ENCODE results near the gene KCNJ12.
A peak's percentile ranks its signal among the peaks of the same experiment; 100 is the strongest.
"Not testable (repeated sequence)": the region's sequence is repeated elsewhere in the genome, so short reads cannot be mapped to it uniquely, and the experiment has no call there.

The KCNJ12 gene

DNA sequence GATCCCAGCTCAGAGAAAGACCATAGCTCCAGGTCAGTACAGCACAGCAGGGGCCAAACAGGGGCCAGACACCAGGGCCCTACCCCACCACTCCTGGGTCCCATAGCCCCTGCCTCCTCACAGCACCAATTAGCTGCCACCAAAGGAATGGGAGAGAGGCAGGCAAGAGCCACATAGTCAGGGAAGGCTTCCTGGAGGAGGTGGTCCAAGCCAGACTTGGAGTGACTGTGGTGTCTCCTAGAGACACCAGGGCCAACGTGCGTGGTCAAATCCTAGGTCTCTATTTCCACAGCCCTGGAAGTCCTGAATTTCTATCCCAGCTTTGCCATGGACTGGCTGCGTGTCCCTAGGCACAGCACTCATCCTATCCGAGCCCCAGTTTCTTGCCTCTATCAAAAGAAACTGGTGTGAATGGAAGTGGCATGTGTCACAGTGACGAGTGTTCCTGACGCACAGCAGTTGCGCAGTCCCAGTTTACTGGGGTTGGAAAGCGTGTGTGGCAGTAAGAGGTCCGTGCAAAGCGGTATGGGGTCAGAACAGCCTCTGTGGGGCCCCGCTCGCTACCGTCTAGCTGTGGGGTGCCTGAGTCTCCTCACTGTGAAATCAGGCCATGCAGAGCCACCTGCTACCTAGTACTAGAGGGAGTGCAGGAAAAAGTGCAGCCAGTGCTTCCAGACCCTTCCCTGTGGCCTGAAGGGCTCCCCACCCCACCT lies 23.5 kb downstream of the KCNJ12 start:
- TF ChIP-seq, protein P1, sequence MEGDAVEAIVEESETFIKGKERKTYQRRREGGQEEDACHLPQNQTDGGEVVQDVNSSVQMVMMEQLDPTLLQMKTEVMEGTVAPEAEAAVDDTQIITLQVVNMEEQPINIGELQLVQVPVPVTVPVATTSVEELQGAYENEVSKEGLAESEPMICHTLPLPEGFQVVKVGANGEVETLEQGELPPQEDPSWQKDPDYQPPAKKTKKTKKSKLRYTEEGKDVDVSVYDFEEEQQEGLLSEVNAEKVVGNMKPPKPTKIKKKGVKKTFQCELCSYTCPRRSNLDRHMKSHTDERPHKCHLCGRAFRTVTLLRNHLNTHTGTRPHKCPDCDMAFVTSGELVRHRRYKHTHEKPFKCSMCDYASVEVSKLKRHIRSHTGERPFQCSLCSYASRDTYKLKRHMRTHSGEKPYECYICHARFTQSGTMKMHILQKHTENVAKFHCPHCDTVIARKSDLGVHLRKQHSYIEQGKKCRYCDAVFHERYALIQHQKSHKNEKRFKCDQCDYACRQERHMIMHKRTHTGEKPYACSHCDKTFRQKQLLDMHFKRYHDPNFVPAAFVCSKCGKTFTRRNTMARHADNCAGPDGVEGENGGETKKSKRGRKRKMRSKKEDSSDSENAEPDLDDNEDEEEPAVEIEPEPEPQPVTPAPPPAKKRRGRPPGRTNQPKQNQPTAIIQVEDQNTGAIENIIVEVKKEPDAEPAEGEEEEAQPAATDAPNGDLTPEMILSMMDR (IDR thresholded peaks at IDR 0.05; ENCODE audit: low read length, missing control alignments) = no peak
- H3K4me3 ChIP-seq (replicated peaks; ENCODE audit: low read depth, low read length) = no peak overlapping the region
- no peak for DNase-seq (ENCODE audit: low read depth)

DNA sequence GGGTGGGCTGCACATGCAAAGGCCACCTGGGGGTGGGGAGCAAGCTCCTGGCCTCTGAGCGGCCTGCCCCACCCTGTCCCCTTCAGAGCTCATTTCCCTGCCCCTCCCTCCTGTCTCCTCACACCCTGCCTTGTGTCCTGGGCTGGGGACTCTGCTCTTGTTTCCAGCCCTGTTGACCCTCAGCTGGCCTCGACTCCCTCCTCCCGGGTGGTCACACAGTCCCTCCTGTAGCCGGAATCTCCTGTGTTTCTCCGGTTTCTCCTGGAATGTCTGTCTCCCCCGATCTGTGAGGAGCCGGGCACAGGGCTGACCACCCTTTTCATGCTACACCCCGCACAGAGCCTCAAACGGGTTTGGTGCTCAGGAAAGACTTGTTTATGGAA lies 24.0 kb downstream of the KCNJ12 start:
- H3K4me3 ChIP-seq (replicated peaks; ENCODE audit: low read depth, low read length); DNase-seq (ENCODE audit: low read depth): not testable (repeated sequence)

DNA sequence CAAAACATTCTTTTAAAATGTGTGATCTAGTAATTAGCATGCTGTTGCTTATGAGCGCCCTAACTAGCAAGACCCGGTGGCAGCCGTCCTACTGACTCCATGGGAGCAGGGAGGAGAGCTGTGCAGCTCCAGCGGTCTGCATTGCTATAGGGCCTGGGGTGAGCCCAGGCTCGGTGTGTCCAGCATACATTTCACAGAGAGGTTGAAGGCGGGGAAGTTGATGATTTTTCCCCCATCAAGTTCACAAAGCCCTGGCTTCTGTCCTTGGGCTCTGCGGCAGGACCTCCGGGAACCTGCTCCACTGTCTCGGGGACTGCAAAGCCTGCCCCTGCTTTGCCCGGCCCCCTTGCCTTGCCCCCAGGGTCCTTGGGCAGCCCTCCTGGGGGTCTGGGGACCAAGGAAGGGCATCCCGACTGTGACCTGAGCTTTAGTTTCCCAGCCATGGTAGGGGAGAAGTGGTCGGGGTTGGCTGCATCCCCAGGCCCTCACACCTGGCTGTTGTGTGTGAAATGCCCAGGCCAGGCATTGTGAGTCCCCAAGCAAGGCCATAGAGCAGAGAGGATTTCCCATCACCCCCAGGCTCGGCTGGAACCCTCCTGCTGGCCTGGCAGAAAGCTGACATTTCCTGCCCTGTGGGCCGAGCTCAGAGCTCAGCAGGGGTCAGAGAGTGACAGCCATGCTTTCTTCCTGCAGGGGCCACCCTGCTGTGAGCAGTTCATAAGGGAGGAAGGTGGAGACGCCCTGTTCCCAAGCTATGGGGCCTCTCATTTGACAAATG lies 24.8 kb downstream of the KCNJ12 start:
- DNase-seq (ENCODE audit: low read depth) = no peak
- TF ChIP-seq, protein P1 (IDR thresholded peaks at IDR 0.05; ENCODE audit: low read length, missing control alignments) = no peak
- H3K4me3 ChIP-seq (replicated peaks; ENCODE audit: low read depth, low read length) = no peak overlapping the region

DNA sequence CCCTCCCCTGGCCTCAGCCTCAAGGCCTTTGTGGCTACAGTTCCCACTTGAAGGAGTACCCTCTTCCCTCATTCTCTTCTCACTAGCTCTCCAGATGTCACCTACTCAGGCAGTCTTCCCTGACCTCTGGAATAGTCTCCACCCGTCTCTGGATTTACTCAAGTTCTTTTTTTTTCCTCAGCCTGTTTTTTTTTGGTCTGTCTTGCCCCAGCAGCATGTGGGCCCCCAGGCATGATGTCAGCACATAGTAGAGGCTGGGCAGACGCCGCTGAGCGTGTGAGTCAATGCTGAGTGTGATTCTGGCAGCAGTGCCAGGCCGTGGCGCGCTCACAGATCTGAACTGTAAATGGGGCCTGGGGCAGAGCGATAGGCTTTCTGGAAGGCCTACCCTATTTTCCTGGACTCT lies 26.0 kb downstream of the KCNJ12 start:
- peak; percentile 84 for DNase-seq (ENCODE audit: low read depth)
- H3K4me3 ChIP-seq (replicated peaks; ENCODE audit: low read depth, low read length) = not testable (repeated sequence)

DNA sequence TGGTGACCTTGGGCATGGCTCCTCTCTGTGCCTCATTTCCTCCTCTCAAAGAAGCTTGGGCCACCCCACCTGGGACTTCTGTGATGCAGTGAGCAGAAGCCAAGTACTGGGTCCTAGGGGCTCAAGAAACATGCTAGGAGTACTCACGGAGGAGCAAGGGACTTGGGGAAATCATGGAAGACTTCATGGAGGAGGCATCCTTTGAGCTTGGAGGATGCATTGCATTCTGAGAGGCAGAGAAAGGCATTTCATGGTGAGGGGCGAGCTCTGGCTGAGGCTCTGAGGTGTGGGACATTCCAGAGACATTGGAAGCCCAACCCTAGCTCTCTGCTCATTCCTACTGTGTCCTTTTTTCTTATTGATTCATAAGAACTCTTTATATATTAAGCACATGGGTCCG lies 26.8 kb downstream of the KCNJ12 start:
- H3K4me3 ChIP-seq (replicated peaks; ENCODE audit: low read depth, low read length); DNase-seq (ENCODE audit: low read depth): not testable (repeated sequence)

DNA sequence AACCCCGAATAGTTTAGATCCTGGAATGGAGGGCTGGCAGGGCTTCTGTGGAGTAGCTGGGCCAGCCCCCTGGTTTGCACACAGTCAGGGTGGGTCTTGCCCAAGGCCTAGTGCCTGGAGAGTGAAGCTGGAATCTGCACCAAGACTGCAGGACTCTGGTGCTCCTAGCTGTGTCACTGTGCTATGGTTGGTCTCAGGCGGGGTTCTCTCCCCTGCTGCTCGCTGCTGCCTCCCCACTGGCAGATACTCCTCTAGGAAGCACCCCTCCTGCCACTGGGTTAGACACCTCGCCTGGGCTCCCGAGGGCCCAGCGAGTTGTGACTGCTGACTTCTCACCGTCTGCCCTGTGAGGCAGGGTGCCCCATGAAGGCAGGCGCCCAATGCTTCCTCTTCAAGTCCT lies 27.9 kb downstream of the KCNJ12 start:
- H3K4me3 ChIP-seq (replicated peaks; ENCODE audit: low read depth, low read length); DNase-seq (ENCODE audit: low read depth): not testable (repeated sequence)

DNA sequence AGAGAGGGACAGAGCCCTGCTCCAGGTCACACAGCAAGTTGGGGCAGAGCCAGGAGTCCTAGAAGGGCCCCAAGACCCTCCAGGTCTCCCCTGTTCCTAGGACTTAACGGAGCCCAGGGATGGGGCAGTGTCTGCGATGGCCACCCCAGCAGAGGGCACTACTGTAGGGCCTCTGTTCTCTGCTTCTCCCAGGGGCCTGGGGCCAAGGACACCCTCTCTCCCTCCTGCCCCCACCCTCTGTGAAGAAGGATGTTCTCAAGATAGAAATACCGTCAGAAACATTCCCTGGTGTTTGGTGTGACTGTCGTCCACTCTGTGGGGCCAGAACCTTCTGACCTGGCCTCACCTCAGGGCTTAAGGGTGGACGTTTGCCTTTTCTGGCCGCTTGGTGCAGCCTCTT lies 28.4 kb downstream of the KCNJ12 start:
- not testable (repeated sequence) for H3K4me3 ChIP-seq (replicated peaks; ENCODE audit: low read depth, low read length); DNase-seq (ENCODE audit: low read depth)

DNA sequence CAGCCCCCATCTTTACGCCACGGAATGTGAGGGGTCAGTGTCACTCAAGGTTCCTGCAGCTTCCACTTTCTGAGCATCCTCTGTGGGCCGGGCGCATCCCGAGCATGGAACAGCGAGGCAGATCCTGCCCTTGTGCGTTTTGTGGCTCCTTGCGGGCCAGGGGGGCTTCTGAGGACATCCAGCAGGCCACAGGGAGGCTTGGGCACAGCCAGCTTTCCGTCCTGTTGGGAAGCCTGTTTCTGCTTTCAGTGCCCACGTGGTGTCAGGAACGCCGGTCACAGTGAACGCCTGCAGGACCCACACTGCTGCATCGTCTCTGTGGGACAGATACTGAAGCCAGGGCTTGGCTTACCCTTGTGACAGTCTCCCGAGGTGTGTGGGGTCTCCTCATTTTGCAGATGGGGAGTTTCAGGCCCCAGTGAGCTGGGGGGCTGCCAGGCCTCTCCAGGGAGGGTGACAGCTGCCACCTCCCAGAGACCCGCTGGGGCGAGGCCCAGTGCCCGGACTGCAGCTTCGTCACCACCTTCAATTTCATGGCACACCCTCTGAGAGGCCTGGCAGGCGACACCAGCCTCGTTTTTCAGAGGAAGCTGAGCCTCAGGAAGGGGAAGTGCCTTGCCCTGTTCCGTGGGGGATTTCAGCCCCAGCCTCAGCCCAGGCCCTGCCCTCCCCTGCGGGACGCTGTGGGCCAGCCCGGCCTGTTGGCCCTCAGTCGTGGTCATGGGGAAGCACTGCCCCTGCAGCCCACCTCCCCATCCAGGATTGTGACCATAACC lies 29.0 kb downstream of the KCNJ12 start:
- DNase-seq (ENCODE audit: low read depth); H3K4me3 ChIP-seq (replicated peaks; ENCODE audit: low read depth, low read length): not testable (repeated sequence)

DNA sequence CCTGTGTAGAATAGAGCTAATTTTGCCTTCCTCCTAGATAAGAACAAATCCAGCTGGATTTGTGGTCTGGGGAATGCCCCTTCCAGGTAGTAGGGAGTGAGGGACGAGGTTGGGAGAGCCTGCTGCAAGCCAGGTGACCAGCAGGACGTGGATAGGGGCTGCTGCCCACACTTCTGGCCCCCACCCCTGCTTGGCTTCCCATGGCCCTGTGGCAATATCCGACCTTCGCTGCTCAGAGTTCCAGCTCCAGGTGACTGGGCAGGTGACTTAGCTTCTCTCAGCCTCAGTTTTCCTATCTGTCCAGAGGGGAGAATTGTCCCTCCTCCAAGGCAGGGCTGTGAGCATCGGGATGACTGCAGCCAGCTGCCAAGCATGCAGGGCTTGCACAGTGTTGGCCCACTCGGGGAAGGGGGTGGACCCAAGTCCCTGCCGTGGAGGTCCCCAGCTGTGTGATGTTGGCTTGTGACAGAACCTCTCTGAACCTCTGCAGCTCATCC lies 29.8 kb downstream of the KCNJ12 start:
- not testable (repeated sequence) for DNase-seq (ENCODE audit: low read depth); H3K4me3 ChIP-seq (replicated peaks; ENCODE audit: low read depth, low read length)

DNA sequence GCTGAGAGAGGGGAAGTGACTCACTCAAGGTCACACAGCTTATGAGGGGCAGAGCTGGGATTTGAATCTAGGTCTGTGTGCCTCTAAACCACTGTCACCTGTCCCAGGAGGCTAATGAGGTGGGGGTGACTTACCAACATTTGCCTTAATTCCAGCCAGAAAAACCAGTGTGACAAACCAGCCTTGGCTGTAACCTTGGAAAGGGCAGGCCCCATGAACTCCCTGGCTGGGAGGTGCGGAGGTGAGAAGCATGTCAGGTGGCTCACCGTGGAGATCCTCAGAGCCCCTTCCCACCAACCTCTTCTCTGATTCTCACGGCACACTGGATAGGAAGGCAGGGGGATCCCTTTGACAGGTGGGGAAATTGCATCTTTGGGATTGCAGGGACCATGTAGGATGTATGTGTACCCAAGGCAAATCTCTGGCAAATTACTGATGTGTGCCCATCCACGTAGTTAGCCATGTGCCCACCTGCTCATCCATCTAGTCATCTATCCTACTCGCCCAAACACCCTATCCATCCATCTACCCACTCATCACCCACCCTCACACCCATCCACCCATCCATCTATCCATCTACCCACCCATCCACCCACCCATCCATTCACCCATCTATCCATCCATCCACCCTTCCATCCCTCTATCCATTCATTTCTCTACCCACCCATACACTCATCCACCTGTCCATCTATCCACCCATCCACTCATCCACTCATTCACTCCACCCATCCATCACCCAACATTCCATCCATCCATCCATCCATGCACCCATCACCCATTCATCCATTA lies 30.7 kb downstream of the KCNJ12 start:
- not testable (repeated sequence) for H3K4me3 ChIP-seq (replicated peaks; ENCODE audit: low read depth, low read length); DNase-seq (ENCODE audit: low read depth)

DNA sequence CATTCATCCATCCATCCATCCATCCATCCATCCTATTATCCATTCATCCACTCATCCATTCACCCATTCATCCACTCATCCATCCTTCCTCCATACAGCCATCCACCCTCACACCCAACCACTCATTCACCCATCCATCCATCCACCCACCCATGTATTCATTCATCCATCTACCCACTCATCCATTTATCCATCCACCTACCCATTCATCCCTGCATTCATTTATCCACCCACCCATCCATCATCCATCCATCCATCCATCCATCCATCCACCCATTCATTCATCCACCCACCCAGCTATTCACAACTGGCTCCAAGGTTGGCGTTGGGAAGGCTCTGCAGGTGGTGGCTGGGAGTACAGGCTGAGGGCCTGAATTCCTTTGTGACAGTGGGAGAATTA lies 31.6 kb downstream of the KCNJ12 start:
- not testable (repeated sequence) for DNase-seq (ENCODE audit: low read depth); H3K4me3 ChIP-seq (replicated peaks; ENCODE audit: low read depth, low read length)

DNA sequence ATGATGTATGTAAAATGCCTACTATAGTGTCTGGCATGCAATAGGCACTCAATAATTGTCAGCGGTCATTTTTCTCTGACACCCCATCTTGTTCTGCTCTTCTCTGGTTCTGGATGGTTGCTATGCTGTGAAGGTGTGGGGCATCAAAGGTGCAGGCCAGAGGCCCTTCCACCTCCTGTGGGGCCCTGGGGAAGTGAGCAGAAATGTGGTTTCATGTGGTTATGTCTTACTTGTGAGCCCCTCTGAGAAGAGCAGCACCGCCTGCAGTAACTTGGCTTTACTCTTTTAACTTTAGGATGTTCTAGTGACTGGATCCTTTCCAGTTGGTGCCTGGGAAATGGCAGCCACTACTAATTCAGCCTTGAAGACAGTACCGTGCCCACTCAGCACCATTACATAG lies 32.1 kb downstream of the KCNJ12 start:
- not testable (repeated sequence) for DNase-seq (ENCODE audit: low read depth); H3K4me3 ChIP-seq (replicated peaks; ENCODE audit: low read depth, low read length)

DNA sequence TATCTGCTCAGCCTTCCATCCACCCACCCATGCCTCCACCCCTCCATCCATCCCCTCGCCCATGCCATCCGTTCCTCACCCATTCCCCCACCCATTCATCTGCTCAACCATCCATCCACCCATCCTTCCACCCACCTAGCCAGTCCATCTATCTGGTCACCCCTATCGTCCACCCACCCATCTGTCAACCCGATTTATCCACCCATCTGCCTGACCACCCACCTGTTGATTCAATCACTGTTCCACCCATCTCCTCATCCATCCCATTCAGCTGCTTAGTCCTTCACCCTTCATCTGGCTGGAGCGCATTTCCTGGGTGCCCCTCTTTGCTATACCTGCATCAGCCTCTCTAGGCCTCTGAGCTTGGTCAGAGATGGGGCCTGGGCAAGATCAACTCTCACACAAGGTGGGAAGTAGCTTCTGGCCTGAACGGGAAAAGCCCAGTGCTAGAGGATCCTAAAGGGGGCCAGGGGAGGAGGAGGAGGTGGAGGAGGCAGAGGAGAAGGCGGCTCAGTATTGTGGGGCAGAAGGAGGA lies 32.7 kb downstream of the KCNJ12 start:
- DNase-seq (ENCODE audit: low read depth); H3K4me3 ChIP-seq (replicated peaks; ENCODE audit: low read depth, low read length): not testable (repeated sequence)

DNA sequence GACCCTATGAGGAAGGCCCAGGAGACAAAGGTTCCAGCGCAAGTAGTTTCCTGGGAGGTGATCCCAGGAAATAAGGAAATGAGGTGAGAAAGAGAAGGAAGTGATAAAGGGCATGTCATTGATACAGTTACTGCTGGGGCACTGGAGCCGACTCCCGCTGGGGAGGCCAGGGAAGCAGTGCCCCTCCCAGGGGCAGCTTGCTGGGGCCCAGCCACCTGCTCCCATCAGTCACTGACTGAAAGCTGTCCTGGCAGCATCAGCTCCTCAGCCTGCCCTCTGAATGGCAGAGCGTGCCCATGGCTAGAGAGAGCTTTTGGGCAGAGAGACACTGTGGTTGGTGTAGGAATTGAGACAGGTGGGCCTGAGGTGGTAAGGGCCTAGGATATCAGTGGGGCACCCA lies 33.2 kb downstream of the KCNJ12 start:
- H3K4me3 ChIP-seq (replicated peaks; ENCODE audit: low read depth, low read length); DNase-seq (ENCODE audit: low read depth): not testable (repeated sequence)

DNA sequence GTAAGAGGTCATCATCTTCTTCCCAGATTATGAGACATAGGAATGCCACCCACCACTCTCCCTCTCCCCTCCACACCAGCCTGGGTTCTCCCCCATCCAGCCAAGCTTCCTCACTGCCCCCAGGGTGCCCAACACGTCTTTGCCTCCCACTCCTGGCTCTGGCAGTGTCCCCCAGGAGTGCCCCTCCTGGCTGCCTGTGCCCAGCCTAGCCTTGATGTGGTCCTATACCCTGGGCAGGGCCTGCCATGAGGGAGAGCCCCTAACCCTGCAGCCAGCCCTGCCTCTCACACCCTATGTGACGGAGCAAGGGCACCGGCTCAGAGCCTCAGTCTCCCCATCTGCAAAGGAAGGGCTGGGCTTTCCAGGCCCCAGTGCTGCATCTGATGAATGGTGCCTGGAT lies 33.8 kb downstream of the KCNJ12 start:
- H3K4me3 ChIP-seq (replicated peaks; ENCODE audit: low read depth, low read length); DNase-seq (ENCODE audit: low read depth): not testable (repeated sequence)
